OCI-LY3 (cell line): ENCODE results near the gene MTIF3.

Experiments used
- H2AFZ ChIP-seq: fragments of 200-600, 300-600 bp; shearing (Covaris generic); 2 replicates; pipeline ENCODE4 v1.6.0; 2014; ENCODE audit warnings: antibody characterized with exemption, low read depth, low read length
- H3K27ac ChIP-seq: fragments of 200-600, 300-600 bp; sonication (generic); 2 replicates; pipeline ENCODE4 v1.5.1; 2014; ENCODE audit warnings: mild to moderate bottlenecking, low read length, moderate library complexity, mixed read lengths
- H3K27me3 ChIP-seq: fragments of 200-600, 300-600 bp; sonication (generic); 2 replicates; pipeline ENCODE4 v1.6.1; 2014; ENCODE audit warnings: low read depth, low read length, mixed read lengths
- H3K36me3 ChIP-seq: fragments of 200-600, 300-600 bp; sonication (generic); replicated peaks from 2 replicates; pipeline ENCODE3; 2014; ENCODE audit warnings: low read depth, low read length, mixed read lengths
- H3K4me1 ChIP-seq: fragments of 300-600, 200-600 bp; sonication (generic); 2 replicates; pipeline ENCODE4 v1.6.1; 2014; ENCODE audit warnings: low read length, mixed read lengths
- H3K4me2 ChIP-seq: fragments of 200-600, 300-600 bp; sonication (generic); 2 replicates; pipeline ENCODE4 v1.6.1; 2014; ENCODE audit warnings: low read length, mixed read lengths
- H3K4me3 ChIP-seq: fragments of 300-600, 200-600 bp; sonication (generic); 2 replicates; pipeline ENCODE4 v1.5.1; 2014; ENCODE audit warnings: antibody characterized with exemption, mild to moderate bottlenecking, low read length, moderate library complexity
- H3K79me2 ChIP-seq: fragments of 300-600, 200-600 bp; shearing (Covaris generic); 2 replicates; pipeline ENCODE4 v1.6.1; 2014; ENCODE audit warnings: mild to moderate bottlenecking, low read length, mixed read lengths
- H3K9ac ChIP-seq: fragments of 300-600, 200-600 bp; shearing (Covaris generic); 2 replicates; pipeline ENCODE4 v1.6.0; 2014; ENCODE audit warnings: mild to moderate bottlenecking, low read length, moderate library complexity
- H3K9me3 ChIP-seq: fragments of 200-600, 300-600 bp; shearing (Covaris generic); 2 replicates; pipeline ENCODE4 v1.6.1; 2014; ENCODE audit warnings: low read length, mixed read lengths; ENCODE audit not compliant: insufficient read depth
- H4K20me1 ChIP-seq: fragments of 200-600, 300-600 bp; sonication (generic); 2 replicates; pipeline ENCODE4 v1.6.1; 2016; ENCODE audit warnings: low read length, mixed read lengths; ENCODE audit not compliant: insufficient read depth
- EZH2phosphoT487 ChIP-seq: fragments of 200-600 bp; shearing (Covaris generic); IDR thresholded peaks from 2 replicates; pipeline ENCODE4 v1.6.1; 2018; ENCODE audit warnings: antibody characterized with exemption, mixed run types, low read depth
- TF ChIP-seq, protein P1 (sequence below): fragments of 200-600, 300-600 bp; sonication (generic); IDR thresholded peaks from 2 replicates; pipeline ENCODE4 v1.5.1; 2014; ENCODE audit warnings: antibody characterized with exemption, low read length, low read depth

The MTIF3 gene

DNA sequence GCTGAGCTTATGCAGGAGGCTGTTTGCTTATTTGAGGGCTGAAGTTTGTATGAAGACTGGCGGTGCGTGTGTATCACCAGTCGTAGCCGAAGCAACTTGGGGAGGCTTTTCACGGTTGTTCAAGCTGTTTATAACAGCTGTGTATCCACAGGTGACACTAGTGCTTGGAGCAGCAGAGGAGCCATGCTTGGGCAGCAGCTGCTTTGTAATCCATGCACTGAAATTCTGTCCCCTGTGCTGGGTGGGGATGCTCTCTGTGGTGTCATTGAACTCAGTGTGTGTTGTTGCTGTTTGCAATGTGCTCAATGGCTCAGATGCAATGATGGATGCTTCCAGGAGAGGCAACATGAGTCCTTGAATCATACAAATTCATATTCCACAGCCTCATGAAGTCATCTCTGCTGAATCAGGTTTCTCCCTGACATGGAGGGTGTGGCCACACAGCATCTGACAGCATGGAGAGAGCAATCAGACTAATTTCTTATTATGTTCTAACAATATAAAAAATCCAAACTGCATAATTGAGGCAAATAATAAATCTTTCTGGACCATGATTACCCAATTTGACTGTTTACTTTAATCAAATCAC, 44.7 kb downstream of the MTIF3 start:
- H3K27ac ChIP-seq = no peak overlapping the region
- no peaks in the 10 kb centered on the region for H3K27me3 ChIP-seq
- no peaks in the 10 kb centered on the region for H3K79me2 ChIP-seq
- H3K4me2 ChIP-seq = no peak overlapping the region
- no peaks in the 10 kb centered on the region for H3K9me3 ChIP-seq
- H3K36me3 ChIP-seq = no peaks in the 10 kb centered on the region
- H2AFZ ChIP-seq = no peak overlapping the region
- peaks cover 17% of the 10 kb centered on the region for H3K4me1 ChIP-seq
- TF ChIP-seq EZH2phosphoT487 = no peak
- TF ChIP-seq, protein P1, sequence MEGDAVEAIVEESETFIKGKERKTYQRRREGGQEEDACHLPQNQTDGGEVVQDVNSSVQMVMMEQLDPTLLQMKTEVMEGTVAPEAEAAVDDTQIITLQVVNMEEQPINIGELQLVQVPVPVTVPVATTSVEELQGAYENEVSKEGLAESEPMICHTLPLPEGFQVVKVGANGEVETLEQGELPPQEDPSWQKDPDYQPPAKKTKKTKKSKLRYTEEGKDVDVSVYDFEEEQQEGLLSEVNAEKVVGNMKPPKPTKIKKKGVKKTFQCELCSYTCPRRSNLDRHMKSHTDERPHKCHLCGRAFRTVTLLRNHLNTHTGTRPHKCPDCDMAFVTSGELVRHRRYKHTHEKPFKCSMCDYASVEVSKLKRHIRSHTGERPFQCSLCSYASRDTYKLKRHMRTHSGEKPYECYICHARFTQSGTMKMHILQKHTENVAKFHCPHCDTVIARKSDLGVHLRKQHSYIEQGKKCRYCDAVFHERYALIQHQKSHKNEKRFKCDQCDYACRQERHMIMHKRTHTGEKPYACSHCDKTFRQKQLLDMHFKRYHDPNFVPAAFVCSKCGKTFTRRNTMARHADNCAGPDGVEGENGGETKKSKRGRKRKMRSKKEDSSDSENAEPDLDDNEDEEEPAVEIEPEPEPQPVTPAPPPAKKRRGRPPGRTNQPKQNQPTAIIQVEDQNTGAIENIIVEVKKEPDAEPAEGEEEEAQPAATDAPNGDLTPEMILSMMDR = no peak
- H3K4me3 ChIP-seq = no peak overlapping the region
- H4K20me1 ChIP-seq = no peaks in the 10 kb centered on the region
- no peak overlapping the region for H3K9ac ChIP-seq

DNA sequence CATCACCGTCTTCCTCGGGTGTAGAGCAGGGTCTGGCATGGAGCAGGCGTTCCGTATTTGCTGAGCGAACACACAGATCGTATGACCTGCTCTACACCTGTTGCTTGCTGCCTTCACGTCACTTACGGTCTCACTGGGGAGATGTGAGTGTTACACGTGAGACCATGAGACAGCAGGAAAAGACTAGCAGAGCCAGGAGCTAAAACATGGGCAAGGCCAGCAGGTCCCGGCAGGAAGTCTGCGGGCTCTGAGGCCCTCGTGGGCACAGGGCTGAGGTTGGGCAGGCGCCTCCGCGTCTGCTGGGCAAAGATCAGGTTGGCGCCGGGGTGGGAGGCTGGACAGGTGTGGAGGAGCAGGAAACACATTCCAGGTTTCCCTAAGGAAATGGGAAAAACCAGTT, 45.7 kb downstream of the MTIF3 start:
- TF ChIP-seq, protein P1 = no peak
- TF ChIP-seq EZH2phosphoT487 = no peak
- no peaks in the 10 kb centered on the region for H3K9me3 ChIP-seq
- H3K9ac ChIP-seq = no peak overlapping the region
- H3K4me3 ChIP-seq = no peak overlapping the region
- no peak overlapping the region for H3K4me2 ChIP-seq
- H3K36me3 ChIP-seq = no peaks in the 10 kb centered on the region
- H3K4me1 ChIP-seq = peaks cover 17% of the 10 kb centered on the region
- H3K27ac ChIP-seq = no peak overlapping the region
- no peak overlapping the region for H2AFZ ChIP-seq
- H4K20me1 ChIP-seq = no peaks in the 10 kb centered on the region
- H3K79me2 ChIP-seq = no peaks in the 10 kb centered on the region
- no peaks in the 10 kb centered on the region for H3K27me3 ChIP-seq

DNA sequence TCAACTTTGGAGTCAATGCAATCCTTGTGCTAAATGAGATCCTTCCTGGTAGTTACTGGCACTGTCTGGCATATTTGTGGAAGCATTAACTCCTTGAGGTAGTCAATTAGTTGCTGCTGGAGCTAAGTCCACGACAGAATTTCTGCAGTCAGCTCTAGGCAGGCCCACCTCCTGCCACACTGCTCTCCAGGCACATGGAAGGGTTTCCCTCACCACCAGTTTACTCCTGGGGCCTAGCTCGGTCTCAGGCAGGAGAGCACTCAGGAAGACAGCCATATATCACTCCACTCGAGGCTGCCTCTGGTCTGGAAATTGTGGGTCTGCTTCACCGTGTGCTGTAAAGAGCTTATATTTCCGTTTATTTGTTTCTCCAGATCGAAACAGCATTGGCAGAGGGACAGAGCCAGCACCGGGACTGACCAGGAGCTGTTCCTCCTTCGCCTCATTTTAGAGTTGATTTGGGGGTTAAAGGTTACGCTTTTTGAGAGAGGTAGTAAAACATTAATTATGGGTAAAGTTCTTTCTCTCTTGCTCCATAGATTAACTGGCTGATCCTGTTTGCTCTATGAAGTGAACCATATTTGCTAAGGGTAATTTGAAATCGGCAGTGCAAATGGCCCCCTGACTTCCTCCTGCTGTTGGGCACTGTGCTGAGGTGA, 46.5 kb downstream of the MTIF3 start:
- H3K4me2 ChIP-seq = no peak overlapping the region
- TF ChIP-seq EZH2phosphoT487 = no peak
- TF ChIP-seq, protein P1 = no peak
- H3K79me2 ChIP-seq = no peaks in the 10 kb centered on the region
- no peaks in the 10 kb centered on the region for H3K9me3 ChIP-seq
- H3K4me3 ChIP-seq = no peak overlapping the region
- H3K27ac ChIP-seq = no peak overlapping the region
- no peaks in the 10 kb centered on the region for H3K27me3 ChIP-seq
- no peak overlapping the region for H3K9ac ChIP-seq
- no peaks in the 10 kb centered on the region for H3K36me3 ChIP-seq
- H3K4me1 ChIP-seq = peaks cover 17% of the 10 kb centered on the region
- no peaks in the 10 kb centered on the region for H4K20me1 ChIP-seq
- peak overlapping the region; percentile 34; the same call in 1 of the 2 replicates for H2AFZ ChIP-seq

DNA sequence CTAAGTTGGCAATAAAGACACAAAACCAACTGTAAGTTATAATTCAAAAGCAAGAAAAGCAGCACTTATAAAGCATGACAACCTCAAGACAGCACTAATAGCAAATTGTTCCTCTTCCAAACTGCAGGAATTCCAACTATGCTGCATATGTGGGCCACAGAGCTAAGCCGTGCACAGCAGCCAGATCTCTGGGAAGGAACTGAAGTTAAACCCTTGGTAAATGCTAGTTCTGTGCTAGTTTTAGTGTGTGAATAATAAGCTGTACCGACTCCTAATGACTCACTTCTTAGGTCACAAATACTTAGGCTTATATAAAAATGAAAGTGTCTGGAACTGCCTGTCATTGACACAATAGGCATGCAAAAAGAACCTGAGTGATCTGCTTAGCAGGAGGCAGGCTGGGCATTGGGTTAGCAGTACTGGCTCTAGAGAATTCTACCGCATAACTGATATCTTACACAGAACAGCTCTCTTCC, 47.1 kb downstream of the MTIF3 start:
- Histone ChIP-seq H3K79me2 (no peaks in the 10 kb centered on the region), H3K27me3 (no peaks in the 10 kb centered on the region), H3K36me3 (no peaks in the 10 kb centered on the region), H3K4me2 (no peak overlapping the region), H3K27ac (no peak overlapping the region), H3K4me3 (no peak overlapping the region), H3K9ac (no peak overlapping the region), H4K20me1 (no peaks in the 10 kb centered on the region), H2AFZ (peak overlapping the region; percentile 34; the same call in 1 of the 2 replicates), H3K9me3 (no peaks in the 10 kb centered on the region), H3K4me1 (peaks cover 17% of the 10 kb centered on the region)
- no peak for TF ChIP-seq EZH2phosphoT487
- TF ChIP-seq, protein P1 = no peak
